GM21576 (cell line): ENCODE measurements around the gene MAPKAPK5.
"Not testable (repeated sequence)": the region's sequence is repeated elsewhere in the genome, so short reads cannot be mapped to it uniquely, and the experiment has no call there.

ENCODE experiments used
- ATAC-seq: cut with Tn5 transposase; IDR thresholded peaks from one replicate; pipeline ENCODE4 v1.9.1; 2021; ENCODE audit warnings: mild to moderate bottlenecking, moderate library complexity; ENCODE audit not compliant: unreplicated experiment

Gene MAPKAPK5

DNA sequence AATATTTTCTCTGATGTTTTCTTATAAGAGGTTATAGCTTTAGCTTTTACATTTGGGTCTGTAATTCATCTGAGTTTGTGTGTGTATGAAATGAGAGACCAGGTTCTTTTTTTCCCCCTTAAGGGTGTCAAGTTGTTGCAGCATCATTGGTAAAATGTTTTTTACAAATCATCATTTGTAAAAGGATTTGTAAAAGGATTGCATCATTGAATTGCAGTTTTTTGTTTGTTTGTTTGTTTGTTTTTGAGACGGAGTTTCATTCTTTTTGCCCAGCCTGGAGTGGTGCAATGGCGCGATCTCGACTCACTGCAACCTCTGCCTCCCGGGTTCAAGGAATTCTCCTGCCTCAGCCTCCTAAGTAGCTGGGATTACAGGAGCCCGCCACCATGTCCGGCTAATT, 31.1 kb downstream of the MAPKAPK5 start:
- ATAC-seq = no peak

- no peak for ATAC-seq
Observed at GRCh38 chr12:111881716-111882115, 39.7 kb downstream of the MAPKAPK5 start.

GRCh38 chr12:111886662-111887545, 44.9 kb downstream of the MAPKAPK5 start:
- ATAC-seq = no peak

GRCh38 chr12:111887926-111888745, 46.1 kb downstream of the MAPKAPK5 start:
- ATAC-seq = no peak

DNA sequence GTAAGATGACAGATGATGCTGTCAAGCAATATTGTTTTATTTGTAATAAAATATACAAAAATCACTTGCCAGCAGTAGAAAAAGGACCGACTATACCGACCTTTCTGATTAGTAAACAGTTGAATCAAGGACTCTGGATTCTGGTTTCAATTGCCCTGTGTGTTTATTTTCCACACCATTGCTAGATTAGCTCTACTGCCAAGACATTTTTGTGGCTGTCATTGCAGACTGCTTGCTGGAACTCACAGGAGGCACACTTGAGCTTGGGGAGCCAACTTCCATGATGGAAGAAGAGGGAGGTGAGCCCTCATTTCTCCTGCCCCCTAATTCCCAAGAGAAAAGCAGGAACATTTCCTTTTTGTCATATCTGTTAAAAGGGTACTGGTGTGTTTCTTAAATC, 51.3 kb downstream of the MAPKAPK5 start:
- no peak for ATAC-seq

- ATAC-seq = no peak
Observed at GRCh38 chr12:111894556-111894955, 52.5 kb downstream of the MAPKAPK5 start.

DNA sequence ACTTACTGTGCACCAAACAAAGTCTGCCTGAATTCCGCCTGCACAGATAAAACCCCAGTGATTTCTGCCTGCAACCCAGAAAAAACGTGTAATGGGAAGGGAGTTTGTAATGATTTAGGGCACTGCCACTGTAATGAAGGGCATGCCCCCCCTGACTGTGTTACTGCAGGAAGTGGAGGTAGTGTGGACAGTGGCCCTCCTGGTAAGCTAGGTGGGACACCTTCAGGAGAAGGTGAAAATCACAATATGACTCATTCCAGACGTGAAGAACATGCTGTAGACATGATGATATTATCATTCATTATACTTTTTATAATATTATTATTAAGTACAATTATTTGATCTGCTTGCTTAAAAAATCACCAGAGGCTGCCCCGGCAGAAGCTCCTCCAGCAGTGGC, 59.2 kb downstream of the MAPKAPK5 start:
- no peak for ATAC-seq

- no peak for ATAC-seq
Observed at GRCh38 chr12:111904446-111904975, 62.5 kb downstream of the MAPKAPK5 start.

GRCh38 chr12:111905502-111905901, 63.5 kb downstream of the MAPKAPK5 start:
- ATAC-seq = no peak

- ATAC-seq = no peak
Observed at GRCh38 chr12:111907740-111908139, 65.7 kb downstream of the MAPKAPK5 start.

DNA sequence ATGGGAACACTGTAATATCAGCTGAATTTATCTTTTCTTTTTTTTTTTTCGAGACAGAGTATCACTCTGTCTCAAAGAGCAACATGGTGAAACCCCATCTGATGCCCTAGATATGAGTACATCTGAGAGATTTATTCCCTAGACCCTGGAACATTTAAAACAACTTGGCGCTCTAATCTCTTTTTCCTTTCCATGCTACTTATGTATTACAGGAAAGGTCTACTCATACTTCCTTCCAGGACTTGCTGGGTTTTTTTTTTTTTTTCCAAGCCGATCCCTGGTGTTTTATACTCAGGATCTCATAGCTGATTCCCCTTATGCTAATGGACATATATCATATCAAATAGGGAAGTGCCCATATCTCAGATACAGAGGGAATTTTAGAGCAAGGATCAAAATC, 83.1 kb downstream of the MAPKAPK5 start:
- no peak for ATAC-seq

GRCh38 chr12:111926631-111927030, 84.6 kb downstream of the MAPKAPK5 start:
- no peak for ATAC-seq

- no peak for ATAC-seq
Observed at GRCh38 chr12:111927346-111927745, 85.3 kb downstream of the MAPKAPK5 start.

DNA sequence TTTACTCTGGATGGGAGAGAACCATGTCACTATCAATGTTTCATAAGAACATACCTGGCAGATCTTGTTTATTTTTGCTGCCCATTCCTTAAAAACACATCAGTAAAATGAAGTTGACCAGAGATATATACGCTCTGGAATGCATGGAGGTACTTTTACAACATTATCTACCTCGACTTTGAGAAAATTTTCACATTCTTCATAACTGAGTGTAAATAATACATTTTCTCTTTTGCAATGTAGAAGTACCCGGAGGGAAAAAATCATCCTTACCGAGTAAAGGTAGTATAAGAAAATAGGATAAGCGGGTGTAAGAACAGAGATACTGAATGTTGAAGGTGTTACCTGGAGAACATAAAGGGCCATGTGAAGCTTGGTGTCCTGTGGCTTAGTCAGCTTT, 90.2 kb downstream of the MAPKAPK5 start:
- no peak for ATAC-seq

GRCh38 chr12:111936869-111937268, 94.8 kb downstream of the MAPKAPK5 start:
- no peak for ATAC-seq

- ATAC-seq = no peak
Observed at GRCh38 chr12:111937429-111937828, 95.4 kb downstream of the MAPKAPK5 start.

GRCh38 chr12:111942557-111942956, 100.5 kb downstream of the MAPKAPK5 start:
- no peak for ATAC-seq

- no peak for ATAC-seq
Observed at GRCh38 chr12:111943929-111944328, 101.9 kb downstream of the MAPKAPK5 start.

- ATAC-seq = not testable (repeated sequence)
Observed at GRCh38 chr12:111950961-111951676, 109.1 kb downstream of the MAPKAPK5 start.
